DMS153 treated with DMSO at 0.1 percent for 48 hours (cell line): ENCODE results near the gene AK4.

Source experiments
- DNase-seq: peaks from one replicate; lab custom pipeline; 2025; ENCODE audit not compliant: unreplicated experiment; lab: John Stamatoyannopoulos, UW

AK4 gene

GRCh38 chr1:65243491-65243890, 95.5 kb downstream of the AK4 start:
- no peak for DNase-seq

- no peak for DNase-seq
Observed at GRCh38 chr1:65245295-65245694, 97.3 kb downstream of the AK4 start.

- no peak for DNase-seq
Observed at GRCh38 chr1:65247419-65248359, 99.7 kb downstream of the AK4 start.

- DNase-seq, result no peak
Observed at GRCh38 chr1:65250826-65251225, 102.8 kb downstream of the AK4 start.

- no peak for DNase-seq
Observed at GRCh38 chr1:65253800-65254319, 105.9 kb downstream of the AK4 start.

- DNase-seq, result peak; percentile 74
Observed at GRCh38 chr1:65254320-65255034, 106.5 kb downstream of the AK4 start.

GRCh38 chr1:65255035-65255655, 107.1 kb downstream of the AK4 start:
- DNase-seq, result peak; percentile 26

- no peak for DNase-seq
Observed at GRCh38 chr1:65255656-65256050, 107.7 kb downstream of the AK4 start.

- DNase-seq, result no peak
Observed at GRCh38 chr1:65256860-65257708, 109.1 kb downstream of the AK4 start.

GRCh38 chr1:65258106-65258505, 110.1 kb downstream of the AK4 start:
- DNase-seq, result no peak

- DNase-seq, result no peak
Observed at GRCh38 chr1:65259816-65260215, 111.8 kb downstream of the AK4 start.

GRCh38 chr1:65260851-65261473, 113.0 kb downstream of the AK4 start:
- no peak for DNase-seq

GRCh38 chr1:65263286-65263685, 115.3 kb downstream of the AK4 start:
- DNase-seq, result no peak

- peak; percentile 55 for DNase-seq
Observed at GRCh38 chr1:65264197-65264929, 116.4 kb downstream of the AK4 start.

GRCh38 chr1:65265296-65265650, 117.3 kb downstream of the AK4 start:
- DNase-seq, result no peak

- DNase-seq, result peak; percentile 34
Observed at GRCh38 chr1:65265651-65266351, 117.8 kb downstream of the AK4 start.

GRCh38 chr1:65266476-65266875, 118.5 kb downstream of the AK4 start:
- no peak for DNase-seq

GRCh38 chr1:65267271-65267670, 119.3 kb downstream of the AK4 start:
- DNase-seq, result no peak

- no peak for DNase-seq
Observed at GRCh38 chr1:65267683-65268082, 119.7 kb downstream of the AK4 start.
